Activated CD4-positive, CD25-positive, alpha-beta regulatory T cell treated with anti-CD3 and anti-CD28 coated beads, Interleukin-2, amount 50 U/mL, for 24 hours (primary cell): ENCODE measurements around the gene SCLY.

Experiments
- ATAC-seq, 2 donors: fragments of 150-1000 bp; cut with Tn5 transposase; one replicate each; pipeline ENCODE4 v1.10.0; 2021; ENCODE audit warnings: mild to moderate bottlenecking in 1 of 2, moderate library complexity in 1 of 2

The SCLY gene

DNA sequence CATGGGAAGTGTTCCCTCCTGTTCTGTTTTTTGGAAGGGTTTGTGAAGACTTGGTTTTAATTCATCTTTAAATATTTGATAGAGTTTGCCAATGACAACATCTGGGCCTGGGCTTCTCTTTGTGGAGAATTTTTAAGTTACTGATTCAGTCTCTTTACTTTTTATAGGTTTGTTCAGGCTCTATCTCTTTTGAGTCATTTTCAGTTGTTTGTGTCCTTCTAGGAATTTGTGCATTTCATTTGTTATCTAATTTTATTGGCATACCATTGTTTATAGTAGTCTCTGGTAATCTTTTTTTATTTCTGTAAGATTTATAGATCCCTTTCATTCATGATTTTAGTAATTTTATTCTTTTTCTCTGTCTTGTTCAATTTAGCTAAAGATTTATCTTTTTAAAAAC, 14.6 kb downstream of the SCLY start:
- ATAC-seq: no peak

DNA sequence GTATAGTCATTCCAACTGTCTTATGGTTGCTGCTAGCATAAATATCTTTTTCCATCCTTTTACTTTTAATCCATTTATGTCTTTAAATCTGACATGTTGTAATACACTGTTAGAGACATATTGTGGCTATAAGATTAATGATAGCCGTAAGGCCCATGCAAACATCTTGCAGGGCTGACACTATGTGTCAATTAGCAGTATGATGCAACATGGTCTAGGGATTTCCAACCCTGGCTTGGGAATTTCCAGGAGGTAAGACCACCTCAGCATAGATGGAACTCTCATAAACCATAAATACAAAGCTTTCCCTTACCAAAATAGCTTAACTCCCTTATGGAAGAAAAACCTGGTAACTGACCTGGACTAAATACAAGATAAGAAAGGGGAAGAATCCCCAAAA, 16.5 kb downstream of the SCLY start:
- ATAC-seq: no peak

DNA sequence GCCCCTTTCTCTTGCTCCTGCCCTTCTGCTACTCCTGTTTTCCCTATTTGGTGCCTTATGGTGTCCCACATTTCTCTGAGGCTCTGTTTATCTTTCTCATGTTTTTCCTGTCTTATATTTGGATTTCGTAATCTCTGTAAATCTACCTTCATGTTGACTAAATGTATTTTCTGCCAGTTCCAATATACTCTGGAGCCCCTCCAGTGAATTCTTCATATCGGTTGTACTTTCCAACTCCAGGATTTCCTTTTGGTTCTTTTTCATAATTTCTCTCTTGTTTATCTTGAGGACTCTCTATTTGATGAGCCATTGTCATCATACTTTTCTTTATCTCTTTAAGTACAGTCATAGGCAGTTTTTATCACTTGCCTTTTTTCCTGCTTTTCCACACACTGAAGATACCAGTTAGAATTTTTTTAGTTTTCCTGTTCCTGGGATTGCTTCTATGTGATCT, 19.1 kb downstream of the SCLY start:
- no peak for ATAC-seq

DNA sequence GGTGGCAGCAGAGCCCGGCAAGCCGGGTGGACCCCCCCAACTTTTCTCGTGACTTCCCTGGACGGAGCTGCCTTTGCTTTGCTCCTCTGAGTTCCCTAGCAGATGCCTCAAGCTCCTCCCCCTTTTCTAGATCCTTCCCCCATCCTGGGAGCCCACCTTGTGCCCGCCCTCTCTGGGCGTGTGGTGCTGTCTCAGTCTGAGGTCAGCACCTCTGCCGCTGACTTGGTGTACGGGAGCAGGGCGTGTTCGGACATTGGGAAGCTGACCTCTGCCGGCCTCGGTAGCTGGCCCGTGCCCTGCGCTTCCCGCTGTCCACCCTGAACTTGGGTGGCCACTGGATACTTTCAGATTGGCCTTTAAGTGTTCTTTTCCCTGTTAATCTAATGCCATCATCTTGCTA, 19.7 kb downstream of the SCLY start:
- no peak for ATAC-seq

DNA sequence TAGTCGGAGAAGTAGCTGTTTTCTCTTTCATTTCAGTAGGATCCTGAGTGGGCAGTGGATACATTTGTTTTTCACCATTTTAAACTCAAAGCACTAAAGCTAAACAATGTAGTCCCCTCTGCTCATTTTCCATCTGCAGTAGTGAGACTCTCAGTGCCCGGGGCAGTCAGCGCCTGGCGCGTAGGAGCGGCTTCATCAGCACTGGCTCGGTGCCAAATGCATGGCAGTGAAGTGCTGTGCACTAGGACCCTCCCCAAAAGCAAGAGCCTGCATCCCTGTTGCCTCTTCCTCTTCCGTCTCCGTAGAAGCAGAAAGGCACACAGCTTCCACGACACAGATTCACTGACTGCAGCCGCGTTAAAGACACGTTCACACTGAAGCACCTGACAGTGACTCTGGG, 20.3 kb downstream of the SCLY start:
- no peak for ATAC-seq

DNA sequence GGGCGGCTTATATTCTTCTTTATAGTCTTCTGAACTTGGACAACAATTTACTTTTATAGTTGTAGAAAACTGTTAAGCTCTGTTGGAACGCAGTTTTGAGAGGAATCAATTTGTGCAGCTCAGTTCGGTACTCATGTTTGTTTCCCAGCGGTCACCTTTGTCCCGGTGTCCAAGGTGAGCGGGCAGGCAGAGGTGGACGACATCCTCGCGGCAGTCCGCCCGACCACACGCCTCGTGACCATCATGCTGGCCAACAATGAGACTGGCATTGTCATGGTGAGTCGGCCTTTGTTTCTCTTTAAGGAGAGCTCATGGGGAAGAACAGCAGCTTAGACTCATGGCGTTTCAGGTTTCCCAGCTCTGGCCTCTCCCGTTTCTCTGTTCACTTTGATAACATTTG, 20.8 kb downstream of the SCLY start:
- no peak for ATAC-seq

- no peak for ATAC-seq
These were observed 21.4 kb downstream of the SCLY start for GRCh38 chr2:238082151-238082550.

DNA sequence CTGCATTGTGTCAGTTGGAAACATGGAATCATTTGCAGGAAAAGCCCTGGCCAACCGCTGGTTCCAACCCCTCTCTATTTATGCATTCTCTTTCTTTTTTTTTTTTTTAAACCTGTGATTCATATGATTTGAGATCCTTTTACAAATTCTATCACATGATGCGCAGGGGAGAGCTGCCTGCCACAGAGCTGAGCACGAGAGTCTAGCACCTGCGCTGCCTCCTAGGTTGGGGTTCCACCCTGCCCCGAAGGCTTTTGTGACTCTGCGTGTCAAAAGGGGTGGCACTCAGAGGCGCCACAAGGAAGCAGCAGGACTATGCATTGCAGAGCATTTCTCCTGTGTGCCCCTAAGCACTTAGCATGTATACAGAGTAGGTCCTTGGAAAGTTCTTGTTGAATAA, 22.0 kb downstream of the SCLY start:
- ATAC-seq: no peak

- ATAC-seq: no peak
These were observed 23.1 kb downstream of the SCLY start for GRCh38 chr2:238083919-238084318.

DNA sequence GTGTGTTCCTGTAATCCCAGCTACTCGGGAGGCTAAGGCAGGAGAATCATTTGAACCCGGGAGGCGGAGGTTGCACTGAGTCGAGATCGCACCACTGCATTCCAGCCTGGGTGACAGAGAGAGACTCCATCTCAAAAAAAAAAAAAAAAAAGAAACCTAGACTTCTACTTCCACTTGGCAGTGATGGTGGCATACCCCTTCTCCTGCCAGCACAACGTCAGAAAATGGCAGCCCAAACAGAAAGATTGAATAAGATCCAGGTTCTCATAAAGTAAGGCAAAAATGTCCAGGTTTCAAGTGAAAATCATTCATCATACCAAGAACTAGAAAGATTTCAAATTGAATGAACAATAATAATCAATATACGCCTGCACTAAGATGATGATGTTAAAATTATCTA, 24.0 kb downstream of the SCLY start:
- no peak for ATAC-seq

DNA sequence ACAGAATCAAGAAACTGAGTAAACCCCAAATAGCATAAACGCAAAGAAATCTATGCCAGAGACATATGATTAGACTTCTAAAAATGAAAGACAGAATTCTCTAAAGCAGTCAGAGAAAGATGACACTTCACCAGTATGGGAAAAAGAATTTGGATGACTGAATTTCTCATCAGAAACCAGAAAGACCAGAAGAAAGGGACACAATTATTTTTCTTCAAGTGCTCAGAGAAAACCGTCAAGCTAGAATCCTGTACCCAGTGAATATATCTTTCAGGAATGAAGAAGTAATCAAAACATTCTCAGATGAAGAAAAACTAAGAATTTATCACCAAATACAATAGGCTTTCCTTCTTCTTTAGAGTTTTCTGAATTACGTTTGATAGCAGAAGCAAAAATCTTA, 25.1 kb downstream of the SCLY start:
- no peak for ATAC-seq

- no peak for ATAC-seq
These were observed 26.4 kb downstream of the SCLY start for GRCh38 chr2:238087211-238087610.

DNA sequence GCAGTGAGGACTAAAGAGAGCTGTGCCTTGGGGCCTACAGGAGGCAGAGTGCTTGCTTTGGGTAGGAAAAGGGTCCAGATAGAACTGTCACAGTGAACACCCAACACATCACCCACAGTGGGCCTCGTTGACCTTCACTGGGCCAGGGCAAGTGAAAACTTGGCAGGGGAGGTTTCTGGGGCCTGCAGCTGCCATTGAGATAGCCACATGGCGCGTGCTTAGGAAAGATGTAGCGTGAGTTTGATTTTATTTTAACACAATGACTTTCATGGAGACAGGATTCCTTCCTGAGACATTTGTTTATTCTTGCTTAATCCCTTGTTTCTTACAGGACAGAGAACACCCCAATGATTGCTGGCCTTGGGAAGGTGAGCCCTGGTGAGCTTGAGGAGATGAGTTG, 30.1 kb downstream of the SCLY start:
- no peak for ATAC-seq

DNA sequence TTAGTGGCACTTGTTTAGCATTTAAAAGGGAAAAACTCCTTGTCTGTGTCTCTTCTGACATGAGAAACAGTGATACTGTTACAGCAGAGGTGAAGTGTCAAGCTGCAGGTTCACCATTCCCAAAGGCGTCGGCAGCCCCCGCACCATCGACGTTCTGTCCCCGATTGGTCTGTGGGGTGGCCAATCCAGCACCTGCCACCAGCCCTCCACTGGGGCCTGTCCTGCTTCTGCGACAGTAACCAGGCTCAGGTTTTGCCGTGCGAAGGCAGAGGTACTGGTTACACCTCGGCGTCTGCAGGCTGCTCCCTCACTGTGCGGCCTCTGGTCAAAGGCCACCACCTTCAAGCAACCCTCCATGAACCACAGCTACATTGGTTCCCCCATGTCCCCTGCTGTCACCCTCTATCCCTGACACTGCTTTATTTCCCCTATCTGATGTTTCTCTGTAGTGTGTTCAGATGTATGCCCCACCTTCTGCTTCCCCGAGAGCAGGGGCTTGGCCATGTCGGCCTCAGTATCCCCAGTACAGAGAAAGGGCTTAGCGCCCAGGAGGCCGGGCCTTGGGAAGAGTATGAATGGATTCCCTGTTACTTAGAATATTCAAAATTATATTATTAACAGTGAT, 30.7 kb downstream of the SCLY start:
- no peak for ATAC-seq

GRCh38 chr2:238092486-238093035, 31.8 kb downstream of the SCLY start:
- no peak for ATAC-seq

DNA sequence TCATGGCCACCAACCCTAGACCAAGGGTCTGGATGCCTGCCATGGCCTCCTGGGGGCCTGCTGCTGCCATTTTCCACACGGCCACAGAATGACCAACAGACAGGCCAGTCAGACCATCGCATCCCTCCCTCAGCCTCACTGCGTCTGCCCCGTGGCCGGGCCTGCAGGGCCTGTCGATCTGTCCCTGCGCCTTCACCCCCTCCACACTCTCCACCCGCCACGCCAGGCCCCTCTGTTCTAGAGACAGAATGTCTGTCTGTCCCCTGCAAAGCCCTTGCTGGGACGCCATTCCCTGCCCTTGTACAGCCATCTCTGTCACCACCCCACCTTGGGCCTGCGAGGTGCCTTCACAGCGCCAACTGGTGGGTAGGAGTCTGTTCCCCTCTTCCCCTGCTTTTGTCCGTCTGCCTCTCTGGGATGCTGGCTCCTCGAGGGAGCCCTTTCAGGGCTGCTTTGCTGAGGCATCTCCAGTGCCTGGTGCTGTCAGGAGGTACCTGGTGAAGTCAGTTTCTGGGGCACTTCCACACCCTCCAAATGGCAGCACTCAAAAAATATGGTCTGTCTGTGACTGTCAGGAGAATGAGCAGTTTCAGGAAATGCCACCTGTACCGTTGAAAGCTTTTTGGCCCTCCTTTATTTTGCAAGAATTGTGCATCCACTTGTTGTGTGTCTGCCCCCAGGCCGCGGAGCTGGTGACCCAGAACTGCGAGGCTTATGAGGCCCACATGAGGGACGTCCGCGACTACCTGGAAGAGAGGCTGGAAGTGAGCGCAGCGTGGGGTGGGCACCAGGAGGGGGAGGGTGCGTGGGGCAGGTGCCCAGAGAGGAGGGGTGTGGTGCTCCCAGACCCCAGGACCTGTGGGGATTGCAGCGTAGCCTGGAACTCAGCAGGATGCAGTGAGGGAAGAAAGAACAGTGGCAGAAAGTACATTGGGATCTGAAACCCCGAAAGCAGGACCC, 32.7 kb downstream of the SCLY start:
- ATAC-seq: no peak

- ATAC-seq: no peak
These were observed 33.7 kb downstream of the SCLY start for GRCh38 chr2:238094438-238095022.

- ATAC-seq: no peak
These were observed 34.3 kb downstream of the SCLY start for GRCh38 chr2:238095143-238095542.

DNA sequence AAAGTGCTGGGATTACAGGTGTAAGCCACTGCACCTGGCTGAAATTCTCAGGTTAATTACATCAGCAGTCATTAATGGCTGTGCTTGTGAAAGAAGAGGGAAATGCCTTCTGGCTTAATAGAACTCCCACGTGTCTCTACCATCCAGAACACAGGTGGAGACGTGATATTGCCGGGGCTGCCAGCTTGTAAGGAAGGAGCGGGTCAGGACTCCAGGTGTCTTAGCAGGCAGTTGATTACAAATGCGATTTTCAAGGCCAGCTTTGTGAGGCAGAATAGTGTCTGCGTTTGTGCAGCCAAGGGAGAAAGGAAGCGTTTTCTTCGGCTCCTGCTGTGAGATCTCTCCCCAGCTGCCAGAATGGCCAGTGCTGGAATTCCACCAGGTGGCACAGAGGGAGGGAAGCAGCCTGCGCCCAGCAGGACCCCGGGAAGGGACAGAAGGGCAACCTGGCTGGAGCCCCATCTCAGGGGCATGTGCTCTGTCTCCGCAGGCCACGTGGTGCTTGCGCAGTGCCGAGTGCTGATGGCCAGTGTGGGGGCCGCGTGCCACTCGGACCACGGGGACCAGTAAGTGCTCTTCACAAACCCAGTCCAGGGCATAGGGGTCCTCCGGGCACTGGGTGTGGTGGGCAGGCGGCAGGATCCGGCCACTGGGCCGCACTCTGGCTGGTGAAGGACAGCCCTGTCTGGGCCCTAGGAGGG, 35.7 kb downstream of the SCLY start:
- ATAC-seq: no peak

DNA sequence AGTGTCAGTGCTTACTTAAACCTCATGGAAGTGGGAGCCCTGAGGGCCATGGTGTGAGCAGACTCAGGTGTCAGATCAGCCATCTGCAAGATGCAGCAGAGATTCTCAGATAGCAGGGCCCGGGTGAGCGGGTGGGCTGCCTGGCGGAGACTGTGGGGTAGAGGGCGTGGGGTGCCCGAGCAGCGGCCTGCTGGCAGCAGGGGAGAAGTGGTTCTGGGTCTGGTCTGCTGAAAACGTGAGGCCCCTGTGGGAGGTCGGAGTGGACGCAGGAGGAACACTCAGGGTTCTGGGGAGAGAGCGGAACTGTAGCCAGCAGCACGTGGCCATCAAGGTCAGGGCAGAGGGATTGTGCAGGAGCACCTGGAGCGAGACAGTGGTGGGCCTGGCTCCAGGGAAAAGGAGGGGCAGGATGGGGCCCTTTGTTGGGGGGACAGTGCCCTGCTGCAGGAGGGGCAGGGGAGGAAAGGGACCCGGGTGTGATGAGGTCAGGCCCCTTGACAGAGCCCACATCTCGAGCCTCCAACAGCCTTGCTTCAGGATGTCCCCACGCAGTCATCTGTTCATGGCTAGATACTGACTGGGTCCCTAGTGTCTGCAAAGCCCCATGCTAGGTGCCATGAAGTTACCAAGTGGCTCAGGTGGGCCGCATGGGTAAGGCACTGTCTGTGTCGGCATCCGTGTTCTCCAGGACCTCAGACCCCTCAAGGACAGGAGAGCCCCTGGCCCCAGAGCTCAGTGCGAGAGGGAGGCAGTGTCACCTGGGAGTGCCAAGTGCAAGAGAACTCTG, 36.6 kb downstream of the SCLY start:
- no peak for ATAC-seq

- ATAC-seq: peak; percentile 25 to 29
These were observed 37.4 kb downstream of the SCLY start for GRCh38 chr2:238097988-238098871.
